ENCODE data around the gene PRDM15. TPM values are rescaled to one million over a fixed set of nuclear protein-coding genes. Genes with fewer than 3 reads are reported as not detected.

Gene PRDM15
- total RNA-seq, 1 experiment from 2014 or later: 5.7 TPM

DNA sequence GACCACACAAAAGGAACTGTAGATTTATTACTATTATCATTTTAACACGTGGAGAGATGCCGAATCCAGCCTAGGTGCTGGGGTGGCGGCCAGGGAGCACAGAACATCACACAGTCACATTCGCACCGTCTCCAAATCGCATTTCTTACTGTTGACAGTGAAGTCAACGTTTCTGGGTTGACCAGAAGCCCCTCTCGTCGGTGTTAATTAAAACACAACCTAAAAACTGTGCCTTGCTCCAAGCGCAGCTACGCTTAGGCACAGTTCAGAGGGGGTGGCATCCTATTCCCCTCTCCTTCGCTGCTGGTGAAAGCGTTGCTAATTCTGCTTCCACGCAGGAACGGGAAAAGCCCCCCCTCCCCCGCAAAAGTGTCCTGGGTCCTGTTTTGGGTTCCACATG is 116.4 kb downstream of the PRDM15 start:
- DNase-seq (ENCODE audit: unreplicated experiment): no peak
- Mint-ChIP-seq H3K27ac (ENCODE audit: low read depth, unreplicated experiment) (peak overlapping the region; percentile 62), H3K27me3 (ENCODE audit: insufficient read depth, unreplicated experiment) (no peaks in the 10 kb centered on the region), H3K4me3 (ENCODE audit: unreplicated experiment) (peak overlapping the region; percentile 87), H3K9me3 (ENCODE audit: unreplicated experiment) (no peaks in the 10 kb centered on the region), H3K4me1 (ENCODE audit: insufficient read depth, unreplicated experiment) (peaks cover 56% of the 10 kb centered on the region), H3K36me3 (ENCODE audit: insufficient read depth, unreplicated experiment) (peaks cover 67% of the 10 kb centered on the region)
- ChIA-PET CTCF (interaction anchor here (0.6 to 12.0 kb wide), 5 partner anchors 10 to 150 kb away, joined by 3 to 163 read pairs (median 3); no protein-coding TSS in a partner anchor), POLR2A (interaction anchor here (0.9 to 12.7 kb wide), 12 partner anchors 11 to 148 kb away, joined by 3 to 238 read pairs (median 76); no protein-coding TSS in a partner anchor)
- TF ChIP-seq, protein P1, sequence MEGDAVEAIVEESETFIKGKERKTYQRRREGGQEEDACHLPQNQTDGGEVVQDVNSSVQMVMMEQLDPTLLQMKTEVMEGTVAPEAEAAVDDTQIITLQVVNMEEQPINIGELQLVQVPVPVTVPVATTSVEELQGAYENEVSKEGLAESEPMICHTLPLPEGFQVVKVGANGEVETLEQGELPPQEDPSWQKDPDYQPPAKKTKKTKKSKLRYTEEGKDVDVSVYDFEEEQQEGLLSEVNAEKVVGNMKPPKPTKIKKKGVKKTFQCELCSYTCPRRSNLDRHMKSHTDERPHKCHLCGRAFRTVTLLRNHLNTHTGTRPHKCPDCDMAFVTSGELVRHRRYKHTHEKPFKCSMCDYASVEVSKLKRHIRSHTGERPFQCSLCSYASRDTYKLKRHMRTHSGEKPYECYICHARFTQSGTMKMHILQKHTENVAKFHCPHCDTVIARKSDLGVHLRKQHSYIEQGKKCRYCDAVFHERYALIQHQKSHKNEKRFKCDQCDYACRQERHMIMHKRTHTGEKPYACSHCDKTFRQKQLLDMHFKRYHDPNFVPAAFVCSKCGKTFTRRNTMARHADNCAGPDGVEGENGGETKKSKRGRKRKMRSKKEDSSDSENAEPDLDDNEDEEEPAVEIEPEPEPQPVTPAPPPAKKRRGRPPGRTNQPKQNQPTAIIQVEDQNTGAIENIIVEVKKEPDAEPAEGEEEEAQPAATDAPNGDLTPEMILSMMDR (IDR thresholded peaks at IDR 0.05; ENCODE audit: unreplicated experiment): no peak
- no TSS peak for BruUV-seq (replicated peaks)
- intact Hi-C loops (cut with micrococcal nuclease): loop anchor here (1.0 to 10.0 kb wide), 3 partner anchors 35 to 598 kb away; partner anchors contain the start of gene BACE2

DNA sequence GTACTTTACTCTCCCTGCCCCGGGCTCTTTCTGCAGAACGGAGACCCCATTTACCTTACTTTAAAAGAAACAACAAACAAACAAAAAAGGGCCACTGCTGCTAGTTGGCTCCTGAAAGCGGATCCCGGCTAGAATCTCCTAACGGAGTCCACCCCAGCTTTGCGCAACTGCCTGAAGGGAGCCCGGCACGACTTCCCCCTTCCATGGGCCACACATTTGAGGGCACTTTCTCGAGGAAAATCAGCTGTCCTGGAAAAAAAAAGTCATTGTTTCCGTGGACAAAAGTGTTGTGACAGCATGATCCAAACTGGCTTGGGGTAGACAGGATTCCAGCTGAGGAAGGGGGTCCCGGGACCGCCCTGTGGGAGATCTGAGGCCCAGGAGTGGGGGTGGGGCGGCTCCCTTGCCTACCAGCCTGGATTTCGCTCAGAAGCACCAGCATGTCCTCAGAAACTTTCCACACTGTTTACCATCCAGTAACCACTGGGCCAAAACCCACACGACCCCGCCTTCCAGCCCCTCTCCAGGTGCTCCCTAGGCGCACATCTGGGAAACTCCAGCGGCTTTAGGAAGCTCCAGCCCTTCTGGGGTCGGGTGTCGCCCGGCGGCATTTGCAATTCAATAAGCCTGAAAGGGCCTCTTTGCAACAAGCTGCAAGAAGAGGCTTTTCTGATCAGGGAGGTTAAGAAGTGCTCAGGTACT is 117.1 kb downstream of the PRDM15 start:
- TF ChIP-seq, protein P1 (IDR thresholded peaks at IDR 0.05; ENCODE audit: unreplicated experiment): no peak
- CTCF ChIA-PET: interaction anchor here (0.6 to 12.0 kb wide), 13 partner anchors 10 to 149 kb away, joined by 3 to 163 read pairs (median 4); no protein-coding TSS in a partner anchor
- Mint-ChIP-seq H3K4me1 (ENCODE audit: insufficient read depth, unreplicated experiment) (peaks cover 49% of the 10 kb centered on the region), H3K4me3 (ENCODE audit: unreplicated experiment) (peak overlapping the region; percentile 87), H3K27me3 (ENCODE audit: insufficient read depth, unreplicated experiment) (no peaks in the 10 kb centered on the region), H3K27ac (ENCODE audit: low read depth, unreplicated experiment) (peak overlapping the region; percentile 62), H3K9me3 (ENCODE audit: unreplicated experiment) (no peaks in the 10 kb centered on the region), H3K36me3 (ENCODE audit: insufficient read depth, unreplicated experiment) (peaks cover 62% of the 10 kb centered on the region)
- no TSS peak for BruUV-seq (replicated peaks)
- intact Hi-C loops (cut with micrococcal nuclease): loop anchor here (2.0 to 10.0 kb wide), 3 partner anchors 35 to 597 kb away; partner anchors contain the start of gene BACE2
- POLR2A ChIA-PET: interaction anchor here (1.1 to 12.7 kb wide), 13 partner anchors 10 to 147 kb away, joined by 3 to 238 read pairs (median 43); no protein-coding TSS in a partner anchor
- DNase-seq (ENCODE audit: unreplicated experiment): no peak

DNA sequence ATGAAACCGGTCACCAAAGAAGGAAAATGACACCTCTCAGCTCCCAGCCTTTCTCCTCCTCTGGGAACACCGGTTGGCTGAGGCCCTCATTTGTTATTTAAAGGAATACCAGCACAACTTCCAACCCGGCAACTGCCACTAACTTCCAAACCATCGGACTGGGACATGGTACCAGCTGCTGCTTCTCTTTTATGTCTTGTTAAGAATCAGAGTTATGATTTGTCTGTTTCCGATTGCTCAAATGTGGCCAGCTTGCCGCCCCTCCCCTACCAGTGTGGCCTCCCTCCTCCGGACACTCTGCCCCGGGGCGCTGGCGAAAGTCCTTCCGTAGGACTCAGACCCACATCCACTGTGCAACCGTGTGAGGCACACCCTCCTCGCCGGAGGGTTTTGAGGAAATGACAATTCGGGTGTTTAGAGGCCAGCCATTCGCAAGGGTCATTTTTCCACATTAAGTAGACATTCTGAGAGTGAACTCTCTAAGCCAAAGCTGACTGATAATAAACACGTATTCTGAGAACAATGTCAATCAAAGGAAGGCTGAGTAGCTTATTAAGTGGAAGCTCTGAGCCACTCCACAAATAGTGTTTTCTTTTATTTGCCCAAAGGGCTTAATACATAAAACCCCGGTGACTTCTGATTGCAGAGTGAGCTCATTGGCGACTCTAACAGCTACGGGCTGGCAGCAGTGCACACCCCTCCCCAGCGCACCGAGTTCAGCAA is 117.8 kb downstream of the PRDM15 start:
- Mint-ChIP-seq H3K36me3 (ENCODE audit: insufficient read depth, unreplicated experiment) (peaks cover 65% of the 10 kb centered on the region), H3K4me3 (ENCODE audit: unreplicated experiment) (peak overlapping the region; percentile 87), H3K4me1 (ENCODE audit: insufficient read depth, unreplicated experiment) (peaks cover 53% of the 10 kb centered on the region), H3K27me3 (ENCODE audit: insufficient read depth, unreplicated experiment) (no peaks in the 10 kb centered on the region), H3K9me3 (ENCODE audit: unreplicated experiment) (no peaks in the 10 kb centered on the region), H3K27ac (ENCODE audit: low read depth, unreplicated experiment) (peak overlapping the region; percentile 62)
- TF ChIP-seq, protein P1 (IDR thresholded peaks at IDR 0.05; ENCODE audit: unreplicated experiment): no peak
- intact Hi-C loops (cut with micrococcal nuclease): loop anchor here (2.0 to 10.0 kb wide), 3 partner anchors 34 to 597 kb away; partner anchors contain the start of gene BACE2
- POLR2A ChIA-PET: interaction anchor here (0.7 to 12.7 kb wide), 16 partner anchors 9 to 147 kb away, joined by 3 to 238 read pairs (median 6); no protein-coding TSS in a partner anchor
- no TSS peak for BruUV-seq (replicated peaks)
- peak; percentile 86 for DNase-seq (ENCODE audit: unreplicated experiment)
- CTCF ChIA-PET: interaction anchor here (0.8 to 12.0 kb wide), 11 partner anchors 9 to 149 kb away, joined by 3 to 163 read pairs (median 4); no protein-coding TSS in a partner anchor

Measured in MCF 10A (cell line).